ENCODE results near the gene CERS6. TPM values are rescaled to one million over a fixed set of nuclear protein-coding genes. Genes with fewer than 3 reads are reported as not detected.
A peak's percentile ranks its signal among the peaks of the same experiment; 100 is the strongest.

CERS6 gene
- total and polyA plus RNA-seq, 2 donors from 2014 or later = 9.4 to 18.8 TPM

DNA sequence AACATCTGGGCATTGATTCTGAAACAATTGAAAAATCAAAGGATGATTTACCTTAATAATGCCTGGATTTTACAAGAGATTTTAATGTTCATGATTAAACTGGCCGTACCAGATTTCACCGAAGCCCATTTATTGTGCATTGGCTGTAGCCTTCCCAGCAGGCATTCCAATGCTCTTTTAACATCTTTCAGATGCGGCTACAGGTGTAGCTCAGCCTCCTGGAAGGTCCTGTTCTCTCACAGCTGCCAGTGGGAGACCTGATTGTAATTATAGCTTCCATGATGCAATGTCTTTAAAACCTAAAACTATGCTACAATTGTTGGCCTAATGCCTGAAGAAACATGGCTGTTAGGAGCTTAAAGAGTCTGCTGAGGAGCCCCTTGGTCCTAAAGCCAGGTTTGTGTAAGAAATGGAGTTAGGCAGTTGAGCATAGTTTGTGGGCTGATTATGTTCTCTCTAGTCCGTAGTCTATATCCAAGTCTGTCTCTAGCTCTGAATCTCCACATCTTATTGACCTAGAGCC lies 147.4 kb downstream of the CERS6 start:
- FAIRE-seq (no peak), DNase-seq (peak in 1 of 5 donors; percentile 40)
- no peaks in the 10 kb centered on the region for H3K4me1 ChIP-seq (ENCODE audit: control insufficient read depth in 2 of 3, insufficient read depth in 2 of 3, low read depth in 1 of 3, low read length in 3 of 3)
- no peak overlapping the region for H3K9ac ChIP-seq (ENCODE audit: low read length in 3 of 3)
- no peak overlapping the region for H3K4me3 ChIP-seq (ENCODE audit: low read length in 3 of 3)
- H3K36me3 ChIP-seq (ENCODE audit: control insufficient read depth in 2 of 3, insufficient read depth in 3 of 3, low read length in 3 of 3) = no peaks in the 10 kb centered on the region
- intact Hi-C loops (cut with DNase I) = no loop called here
- H3K9me3 ChIP-seq (ENCODE audit: control insufficient read depth in 2 of 3, insufficient read depth in 1 of 3, low read length in 3 of 3) = no peaks in the 10 kb centered on the region
- no peaks in the 10 kb centered on the region for H3K27me3 ChIP-seq (ENCODE audit: control insufficient read depth, insufficient read depth, low read length)
- TF ChIP-seq, protein P1, sequence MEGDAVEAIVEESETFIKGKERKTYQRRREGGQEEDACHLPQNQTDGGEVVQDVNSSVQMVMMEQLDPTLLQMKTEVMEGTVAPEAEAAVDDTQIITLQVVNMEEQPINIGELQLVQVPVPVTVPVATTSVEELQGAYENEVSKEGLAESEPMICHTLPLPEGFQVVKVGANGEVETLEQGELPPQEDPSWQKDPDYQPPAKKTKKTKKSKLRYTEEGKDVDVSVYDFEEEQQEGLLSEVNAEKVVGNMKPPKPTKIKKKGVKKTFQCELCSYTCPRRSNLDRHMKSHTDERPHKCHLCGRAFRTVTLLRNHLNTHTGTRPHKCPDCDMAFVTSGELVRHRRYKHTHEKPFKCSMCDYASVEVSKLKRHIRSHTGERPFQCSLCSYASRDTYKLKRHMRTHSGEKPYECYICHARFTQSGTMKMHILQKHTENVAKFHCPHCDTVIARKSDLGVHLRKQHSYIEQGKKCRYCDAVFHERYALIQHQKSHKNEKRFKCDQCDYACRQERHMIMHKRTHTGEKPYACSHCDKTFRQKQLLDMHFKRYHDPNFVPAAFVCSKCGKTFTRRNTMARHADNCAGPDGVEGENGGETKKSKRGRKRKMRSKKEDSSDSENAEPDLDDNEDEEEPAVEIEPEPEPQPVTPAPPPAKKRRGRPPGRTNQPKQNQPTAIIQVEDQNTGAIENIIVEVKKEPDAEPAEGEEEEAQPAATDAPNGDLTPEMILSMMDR (IDR thresholded peaks at IDR 0.05; ENCODE audit: borderline replicate concordance, extremely low read depth, insufficient read depth) = no peak
- H3K27ac ChIP-seq (ENCODE audit: low read depth in 2 of 2, low read length in 2 of 2) = no peak overlapping the region

DNA sequence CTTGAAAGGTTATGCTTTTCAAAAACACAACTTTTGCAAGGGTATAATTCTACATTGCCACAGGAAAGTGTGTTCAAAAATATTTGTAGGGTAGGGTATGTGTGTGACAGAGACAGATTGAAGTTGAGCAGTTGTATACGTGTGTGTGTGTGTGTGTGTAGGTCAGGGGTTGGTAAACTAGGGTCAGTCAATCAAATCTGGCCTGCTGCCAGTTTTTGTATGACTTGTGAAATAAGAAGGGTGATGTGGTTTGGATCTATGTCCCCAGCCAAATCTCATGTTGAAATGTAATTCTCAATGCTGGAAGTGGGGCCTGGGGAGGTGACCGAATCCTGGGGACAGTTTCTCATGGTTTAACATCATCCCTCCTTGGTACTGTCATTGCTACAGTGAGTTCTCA lies 148.2 kb downstream of the CERS6 start:
- Histone ChIP-seq H3K9ac (ENCODE audit: low read length in 3 of 3) (no peak overlapping the region), H3K4me1 (ENCODE audit: control insufficient read depth in 2 of 3, insufficient read depth in 2 of 3, low read depth in 1 of 3, low read length in 3 of 3) (no peaks in the 10 kb centered on the region), H3K27me3 (ENCODE audit: control insufficient read depth, insufficient read depth, low read length) (no peaks in the 10 kb centered on the region), H3K27ac (ENCODE audit: low read depth in 2 of 2, low read length in 2 of 2) (no peak overlapping the region), H3K9me3 (ENCODE audit: control insufficient read depth in 2 of 3, insufficient read depth in 1 of 3, low read length in 3 of 3) (no peaks in the 10 kb centered on the region), H3K4me3 (ENCODE audit: low read length in 3 of 3) (no peak overlapping the region), H3K36me3 (ENCODE audit: control insufficient read depth in 2 of 3, insufficient read depth in 3 of 3, low read length in 3 of 3) (no peaks in the 10 kb centered on the region)
- no peak for FAIRE-seq
- intact Hi-C loops (cut with DNase I) = no loop called here
- no peak for DNase-seq
- TF ChIP-seq, protein P1 (IDR thresholded peaks at IDR 0.05; ENCODE audit: borderline replicate concordance, extremely low read depth, insufficient read depth) = no peak

DNA sequence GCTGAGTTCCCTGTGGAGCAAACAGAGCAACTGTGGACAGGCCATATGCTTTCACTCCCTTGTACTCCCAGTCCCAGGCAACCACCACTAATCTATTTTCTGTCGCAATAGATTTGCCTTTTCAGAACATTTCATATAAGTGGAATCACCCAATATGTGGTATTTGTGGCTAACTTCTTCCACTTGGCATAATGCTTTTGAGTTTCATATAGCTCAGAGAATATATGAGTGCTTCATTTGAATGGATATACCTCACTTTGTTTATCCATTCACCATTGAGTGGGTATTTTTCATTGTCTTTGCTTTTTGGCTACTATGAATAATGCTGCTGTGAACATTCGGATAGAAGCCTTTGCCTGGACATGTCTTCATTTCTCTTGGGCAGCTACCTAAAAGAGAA lies 151.9 kb downstream of the CERS6 start:
- H3K9ac ChIP-seq (ENCODE audit: low read length in 3 of 3) = no peak overlapping the region
- DNase-seq (no peak), FAIRE-seq (no peak)
- TF ChIP-seq, protein P1 (IDR thresholded peaks at IDR 0.05; ENCODE audit: borderline replicate concordance, extremely low read depth, insufficient read depth) = no peak
- H3K4me1 ChIP-seq (ENCODE audit: control insufficient read depth in 2 of 3, insufficient read depth in 2 of 3, low read depth in 1 of 3, low read length in 3 of 3) = no peaks in the 10 kb centered on the region
- no peak overlapping the region for H3K4me3 ChIP-seq (ENCODE audit: low read length in 3 of 3)
- H3K27me3 ChIP-seq (ENCODE audit: control insufficient read depth, insufficient read depth, low read length) = no peaks in the 10 kb centered on the region
- no peak overlapping the region for H3K27ac ChIP-seq (ENCODE audit: low read depth in 2 of 2, low read length in 2 of 2)
- no peaks in the 10 kb centered on the region for H3K9me3 ChIP-seq (ENCODE audit: control insufficient read depth in 2 of 3, insufficient read depth in 1 of 3, low read length in 3 of 3)
- H3K36me3 ChIP-seq (ENCODE audit: control insufficient read depth in 2 of 3, insufficient read depth in 3 of 3, low read length in 3 of 3) = no peaks in the 10 kb centered on the region
- intact Hi-C loops (cut with DNase I) = no loop called here

DNA sequence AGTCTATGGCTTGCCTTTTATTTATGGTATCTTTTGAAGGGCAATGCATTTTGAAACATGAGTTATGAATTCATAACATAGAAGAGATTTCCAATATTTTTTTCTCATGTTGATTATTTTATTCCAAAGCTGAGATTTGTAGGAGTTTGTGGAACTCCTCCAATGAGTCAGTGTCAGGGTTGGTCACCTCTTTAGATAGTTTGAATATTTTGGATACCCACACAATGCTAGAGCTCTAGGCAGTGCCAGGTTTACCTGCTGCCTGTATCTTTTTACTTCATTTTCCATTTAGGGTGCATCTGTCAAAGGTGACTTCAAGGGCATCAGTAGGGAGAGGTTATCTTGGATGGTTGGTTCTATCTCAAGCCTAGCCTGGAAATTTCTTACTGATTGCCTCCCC lies 152.7 kb downstream of the CERS6 start:
- intact Hi-C loops (cut with DNase I) = no loop called here
- H3K4me1 ChIP-seq (ENCODE audit: control insufficient read depth in 2 of 3, insufficient read depth in 2 of 3, low read depth in 1 of 3, low read length in 3 of 3) = no peaks in the 10 kb centered on the region
- TF ChIP-seq, protein P1 (IDR thresholded peaks at IDR 0.05; ENCODE audit: borderline replicate concordance, extremely low read depth, insufficient read depth) = no peak
- no peak overlapping the region for H3K9ac ChIP-seq (ENCODE audit: low read length in 3 of 3)
- no peaks in the 10 kb centered on the region for H3K9me3 ChIP-seq (ENCODE audit: control insufficient read depth in 2 of 3, insufficient read depth in 1 of 3, low read length in 3 of 3)
- no peak for DNase-seq
- H3K4me3 ChIP-seq (ENCODE audit: low read length in 3 of 3) = no peak overlapping the region
- H3K27me3 ChIP-seq (ENCODE audit: control insufficient read depth, insufficient read depth, low read length) = no peaks in the 10 kb centered on the region
- H3K36me3 ChIP-seq (ENCODE audit: control insufficient read depth in 2 of 3, insufficient read depth in 3 of 3, low read length in 3 of 3) = no peaks in the 10 kb centered on the region
- no peak overlapping the region for H3K27ac ChIP-seq (ENCODE audit: low read depth in 2 of 2, low read length in 2 of 2)
- no peak for FAIRE-seq

All from kidney (tissue), 14 donors.